ENCODE measurements around the gene HOXB3. TPM values are rescaled to one million over a fixed set of nuclear protein-coding genes. Genes with fewer than 3 reads are reported as not detected.

HOXB3 gene
- total RNA-seq, 1 experiment from 2014 or later, result 6.0 TPM

DNA sequence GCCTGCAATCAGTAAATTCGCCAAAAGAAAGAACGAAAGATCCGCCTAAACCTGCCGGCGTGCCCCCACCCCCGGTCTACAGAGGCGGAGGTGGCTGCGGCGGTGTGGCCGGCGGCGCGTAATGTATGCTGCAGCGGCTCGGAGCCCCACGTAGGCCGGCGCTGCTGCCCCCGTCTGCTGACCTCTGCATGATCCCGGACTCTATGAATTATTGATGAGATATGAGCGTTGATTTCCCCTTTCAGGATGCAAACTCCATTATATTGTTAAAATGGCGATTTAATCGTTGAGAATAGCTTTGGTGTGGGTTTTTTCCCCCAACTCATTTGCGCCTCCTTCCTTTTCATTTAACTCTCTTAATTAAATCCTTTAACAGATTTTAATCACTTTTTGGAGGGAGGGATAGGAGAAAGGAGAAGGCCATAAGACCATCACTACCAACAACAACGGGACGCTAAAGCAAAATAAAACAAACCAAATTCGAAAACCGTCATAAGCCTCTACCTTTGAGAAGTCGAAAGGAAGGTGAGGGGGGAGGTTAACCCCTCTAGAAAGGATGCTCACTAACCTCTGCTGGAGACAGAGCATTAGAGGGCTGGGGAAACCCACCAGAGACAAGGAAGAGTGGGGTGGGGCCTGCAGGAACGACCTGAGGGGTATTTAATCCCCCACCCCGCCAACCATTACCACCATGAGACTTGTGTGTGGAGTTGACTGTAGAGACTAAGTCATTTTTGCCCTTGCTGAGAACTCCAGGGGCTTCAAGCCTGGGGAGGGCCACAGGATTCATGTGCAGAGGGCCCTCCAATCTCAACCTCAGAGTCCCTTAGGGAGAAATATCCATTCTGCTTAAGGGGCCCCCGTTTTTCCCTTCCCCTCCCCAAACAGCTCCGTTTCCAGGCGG lies 3.4 kb downstream of the HOXB3 start:
- Histone ChIP-seq H3F3A (ENCODE audit: low read length, unreplicated experiment) (no peaks in the 10 kb centered on the region), H3K9ac (ENCODE audit: low read length) (peak overlapping the region; percentile 68; the same call in 1 of the 2 replicates), H4K20me1 (ENCODE audit: low read length) (no peaks in the 10 kb centered on the region), H3K27me3 (ENCODE audit: low read length) (no peaks in the 10 kb centered on the region), H3K4me1 (ENCODE audit: insufficient read depth, low read length) (peaks cover 22% of the 10 kb centered on the region), H3K9me3 (ENCODE audit: low read length) (no peaks in the 10 kb centered on the region), H3K9me2 (replicated peaks; ENCODE audit: low read length) (no peaks in the 10 kb centered on the region), H3K27ac (ENCODE audit: low read length) (no peak overlapping the region), H3K4me3 (ENCODE audit: low read length) (peak overlapping the region; percentile 83; the same call in 1 of the 2 replicates), H3K79me2 (ENCODE audit: low read length) (0 out of 2 replicates have a peak, but pooled peaks cover 6% of the 10 kb centered on the region), H3K36me3 (ENCODE audit: low read depth, low read length) (no peaks in the 10 kb centered on the region), H3K4me2 (ENCODE audit: low read length) (peak overlapping the region; percentile 97), H2AFZ (ENCODE audit: low read length) (peak overlapping the region; percentile 93; the same call in 1 of the 2 replicates)
- intact Hi-C loops (cut with micrococcal nuclease), result no loop called here
- ChIA-PET POLR2A (ENCODE audit: unreplicated experiment) (interaction anchor here (1.1 kb wide), 1 partner anchor 114 kb away, joined by 5 read pairs; no protein-coding TSS in a partner anchor), CTCF (interaction anchor here (0.6 to 1.0 kb wide), 2 partner anchors 235 to 251 kb away, joined by 3 read pairs; no protein-coding TSS in a partner anchor)
- DNase-seq, result no peak
- ATAC-seq, result no peak
- TF ChIP-seq EZH2phosphoT487 (IDR thresholded peaks at IDR 0.05; ENCODE audit: borderline replicate concordance, low read length) (no peak), EZH2 (IDR thresholded peaks at IDR 0.05; ENCODE audit: low read length, unreplicated experiment) (no peak)
- TF ChIP-seq, protein P1, sequence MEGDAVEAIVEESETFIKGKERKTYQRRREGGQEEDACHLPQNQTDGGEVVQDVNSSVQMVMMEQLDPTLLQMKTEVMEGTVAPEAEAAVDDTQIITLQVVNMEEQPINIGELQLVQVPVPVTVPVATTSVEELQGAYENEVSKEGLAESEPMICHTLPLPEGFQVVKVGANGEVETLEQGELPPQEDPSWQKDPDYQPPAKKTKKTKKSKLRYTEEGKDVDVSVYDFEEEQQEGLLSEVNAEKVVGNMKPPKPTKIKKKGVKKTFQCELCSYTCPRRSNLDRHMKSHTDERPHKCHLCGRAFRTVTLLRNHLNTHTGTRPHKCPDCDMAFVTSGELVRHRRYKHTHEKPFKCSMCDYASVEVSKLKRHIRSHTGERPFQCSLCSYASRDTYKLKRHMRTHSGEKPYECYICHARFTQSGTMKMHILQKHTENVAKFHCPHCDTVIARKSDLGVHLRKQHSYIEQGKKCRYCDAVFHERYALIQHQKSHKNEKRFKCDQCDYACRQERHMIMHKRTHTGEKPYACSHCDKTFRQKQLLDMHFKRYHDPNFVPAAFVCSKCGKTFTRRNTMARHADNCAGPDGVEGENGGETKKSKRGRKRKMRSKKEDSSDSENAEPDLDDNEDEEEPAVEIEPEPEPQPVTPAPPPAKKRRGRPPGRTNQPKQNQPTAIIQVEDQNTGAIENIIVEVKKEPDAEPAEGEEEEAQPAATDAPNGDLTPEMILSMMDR (conservative IDR thresholded peaks at IDR 0.05; ENCODE audit: low read depth, low read length), result no peak
- BruUV-seq (replicated peaks), result no TSS peak

DNA sequence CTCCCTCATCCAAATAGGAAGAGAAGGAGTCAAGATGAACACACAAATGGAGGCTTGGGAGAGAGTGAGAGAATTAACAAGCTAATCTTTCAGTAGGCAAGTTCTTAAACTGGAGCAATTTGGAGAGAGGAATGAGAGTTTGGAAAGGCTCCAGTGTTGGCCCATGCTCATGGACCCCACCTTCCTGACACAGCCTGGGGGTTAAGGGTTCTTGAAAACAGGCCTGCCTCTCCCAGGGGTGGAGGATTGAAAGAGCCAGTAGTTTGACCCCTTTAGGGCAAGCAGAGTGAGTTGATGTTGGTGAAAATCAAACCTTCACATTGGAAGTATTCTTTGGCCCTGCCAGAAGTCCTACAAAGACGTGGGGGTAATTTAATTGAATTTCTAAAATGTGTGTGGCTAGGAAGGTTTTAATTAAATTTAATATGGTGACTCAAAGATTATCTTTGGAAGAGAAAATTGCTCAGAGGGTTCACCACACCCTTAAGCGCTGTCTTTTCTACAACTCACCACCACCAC lies 5.8 kb downstream of the HOXB3 start:
- Histone ChIP-seq H3K27ac (ENCODE audit: low read length) (no peak overlapping the region), H3K4me3 (ENCODE audit: low read length) (peak overlapping the region; percentile 83), H3K27me3 (ENCODE audit: low read length) (no peaks in the 10 kb centered on the region), H2AFZ (ENCODE audit: low read length) (no peak overlapping the region), H3K9me2 (replicated peaks; ENCODE audit: low read length) (no peaks in the 10 kb centered on the region), H3K4me2 (ENCODE audit: low read length) (peak overlapping the region; percentile 97), H3K4me1 (ENCODE audit: insufficient read depth, low read length) (peaks cover 22% of the 10 kb centered on the region), H4K20me1 (ENCODE audit: low read length) (no peaks in the 10 kb centered on the region), H3K79me2 (ENCODE audit: low read length) (0 out of 2 replicates have a peak, but pooled peaks cover 6% of the 10 kb centered on the region), H3K36me3 (ENCODE audit: low read depth, low read length) (no peaks in the 10 kb centered on the region), H3F3A (ENCODE audit: low read length, unreplicated experiment) (no peaks in the 10 kb centered on the region), H3K9ac (ENCODE audit: low read length) (no peak overlapping the region), H3K9me3 (ENCODE audit: low read length) (no peaks in the 10 kb centered on the region)
- ATAC-seq (no peak), DNase-seq (no peak)
- ChIA-PET CTCF (no interaction called here), POLR2A (ENCODE audit: unreplicated experiment) (no interaction called here)
- BruUV-seq (replicated peaks), result TSS peak; percentile 27
- TF ChIP-seq EZH2 (IDR thresholded peaks at IDR 0.05; ENCODE audit: low read length, unreplicated experiment), result no peak
- no peak for TF ChIP-seq EZH2phosphoT487 (IDR thresholded peaks at IDR 0.05; ENCODE audit: borderline replicate concordance, low read length)
- TF ChIP-seq, protein P1 (conservative IDR thresholded peaks at IDR 0.05; ENCODE audit: low read depth, low read length), result no peak
- intact Hi-C loops (cut with micrococcal nuclease), result no loop called here
